Loucy (cell line): ENCODE measurements around the gene MYOZ2.

Source experiments
- CTCF ChIP-seq: fragments of 200-600 bp; sonication (generic); conservative IDR thresholded peaks from 2 replicates; pipeline ENCODE4 v1.5.1; 2014; ENCODE audit warnings: mild to moderate bottlenecking, antibody characterized with exemption, low read length
- EZH2phosphoT487 ChIP-seq: fragments of 200-600 bp; IDR thresholded peaks from 2 replicates; pipeline ENCODE4 v1.6.1; 2018; ENCODE audit warnings: antibody characterized with exemption, mild to moderate bottlenecking, moderate library complexity, borderline replicate concordance

- TF ChIP-seq EZH2phosphoT487 (no peak), CTCF (no peak)
These were observed 74.0 kb downstream of the MYOZ2 start for GRCh38 chr4:119209586-119209985.
